Peyer's patch (tissue), 4 donors: Measurements from ENCODE around the gene KCNE4.

Experiments used
- POLR2A ChIP-seq, 2 donors: fragments of 450-650 bp; IDR thresholded peaks; one replicate each; pipeline ENCODE4 v1.5.1; 2017; ENCODE audit warnings: antibody characterized with exemption in 2 of 2, mild to moderate bottlenecking in 2 of 2, moderate library complexity in 2 of 2
- TF ChIP-seq, protein P1 (sequence below), 6 experiments: fragments of 450-650 bp in 4 of 6; fragments of 200-600 bp in 2 of 6; sonication (generic) in 1 of 6; IDR thresholded peaks; one replicate each; pipeline ENCODE4 v1.5.1; 2017 to 2019; ENCODE audit warnings: antibody characterized with exemption in 6 of 6, mild to moderate bottlenecking in 3 of 6, moderate library complexity in 1 of 6

DNA sequence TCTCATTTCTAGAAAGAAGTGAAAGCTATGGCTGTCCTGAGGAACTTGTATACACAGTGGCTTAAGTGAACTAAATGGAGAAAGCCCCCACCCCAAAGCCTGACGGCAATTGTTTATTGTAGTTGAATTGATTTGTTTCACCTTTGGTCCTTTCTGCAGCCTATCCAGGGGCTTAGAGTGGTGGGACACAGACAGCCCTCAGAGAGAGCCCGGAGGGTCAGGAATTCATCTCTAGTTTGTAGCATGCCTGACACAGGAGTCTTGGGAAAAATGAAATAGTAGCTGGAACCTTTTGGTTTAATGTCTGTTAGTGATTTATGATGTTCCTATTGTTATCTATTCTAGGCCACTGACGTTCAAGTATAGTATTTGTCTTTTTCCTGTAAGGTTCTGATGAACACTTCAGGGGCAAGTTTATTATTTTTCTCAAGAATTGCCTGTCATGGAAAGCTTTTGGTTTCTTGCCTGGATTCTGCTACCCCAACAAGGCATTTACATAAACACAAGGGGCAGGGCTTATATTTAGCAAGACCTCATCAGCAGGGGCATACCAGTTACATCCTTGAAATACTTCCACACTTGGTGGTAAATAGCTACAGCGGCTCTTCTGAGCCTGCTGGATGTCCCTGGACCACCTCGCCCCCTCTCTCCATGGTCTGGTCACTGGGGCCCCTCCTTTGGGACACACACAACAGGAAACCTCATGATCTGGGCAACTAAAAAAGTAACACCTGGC lies 44.4 kb downstream of the KCNE4 start:
- TF ChIP-seq, protein P1, sequence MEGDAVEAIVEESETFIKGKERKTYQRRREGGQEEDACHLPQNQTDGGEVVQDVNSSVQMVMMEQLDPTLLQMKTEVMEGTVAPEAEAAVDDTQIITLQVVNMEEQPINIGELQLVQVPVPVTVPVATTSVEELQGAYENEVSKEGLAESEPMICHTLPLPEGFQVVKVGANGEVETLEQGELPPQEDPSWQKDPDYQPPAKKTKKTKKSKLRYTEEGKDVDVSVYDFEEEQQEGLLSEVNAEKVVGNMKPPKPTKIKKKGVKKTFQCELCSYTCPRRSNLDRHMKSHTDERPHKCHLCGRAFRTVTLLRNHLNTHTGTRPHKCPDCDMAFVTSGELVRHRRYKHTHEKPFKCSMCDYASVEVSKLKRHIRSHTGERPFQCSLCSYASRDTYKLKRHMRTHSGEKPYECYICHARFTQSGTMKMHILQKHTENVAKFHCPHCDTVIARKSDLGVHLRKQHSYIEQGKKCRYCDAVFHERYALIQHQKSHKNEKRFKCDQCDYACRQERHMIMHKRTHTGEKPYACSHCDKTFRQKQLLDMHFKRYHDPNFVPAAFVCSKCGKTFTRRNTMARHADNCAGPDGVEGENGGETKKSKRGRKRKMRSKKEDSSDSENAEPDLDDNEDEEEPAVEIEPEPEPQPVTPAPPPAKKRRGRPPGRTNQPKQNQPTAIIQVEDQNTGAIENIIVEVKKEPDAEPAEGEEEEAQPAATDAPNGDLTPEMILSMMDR (IDR thresholded peaks at IDR 0.05): no peak
- TF ChIP-seq POLR2A (IDR thresholded peaks at IDR 0.05): no peak
